Measurements from ENCODE around the gene RAB1B.
"Not testable (repeated sequence)": the region's sequence is repeated elsewhere in the genome, so short reads cannot be mapped to it uniquely, and the experiment has no call there.

RAB1B gene

GRCh38 chr11:66267379-66268243, 828 bp upstream of the RAB1B start:
- DNase-seq, result peak; percentile 89

- peak; percentile 64 for DNase-seq
Measured at GRCh38 chr11:66268952-66269905, 790 bp downstream of the RAB1B start.

GRCh38 chr11:66271816-66272215, 3.4 kb downstream of the RAB1B start:
- no peak for DNase-seq

- no peak for DNase-seq
Measured at GRCh38 chr11:66272596-66272995, 4.2 kb downstream of the RAB1B start.

- no peak for DNase-seq
Measured at GRCh38 chr11:66274219-66274618, 5.8 kb downstream of the RAB1B start.

- DNase-seq, result no peak
Measured at GRCh38 chr11:66275396-66275795, 7.0 kb downstream of the RAB1B start.

- no peak for DNase-seq
Measured at GRCh38 chr11:66275984-66276612, 7.7 kb downstream of the RAB1B start.

- DNase-seq, result not testable (repeated sequence)
Measured at GRCh38 chr11:66276619-66277018, 8.2 kb downstream of the RAB1B start.

- DNase-seq, result not testable (repeated sequence)
Measured at GRCh38 chr11:66277064-66277463, 8.6 kb downstream of the RAB1B start.

GRCh38 chr11:66277471-66278362, 9.3 kb downstream of the RAB1B start, which contains the start of gene CNIH2:
CNIH2 (plus strand) TSS chr11:66278175; CDS start chr11:66278457, 282 bp downstream.
- DNase-seq, result peak; percentile 34

GRCh38 chr11:66278363-66279091, 10.1 kb downstream of the RAB1B start:
- DNase-seq, result peak; percentile 44

GRCh38 chr11:66279092-66279734, 10.8 kb downstream of the RAB1B start:
- no peak for DNase-seq

GRCh38 chr11:66280428-66280827, 12.0 kb downstream of the RAB1B start:
- no peak for DNase-seq

- no peak for DNase-seq
Measured at GRCh38 chr11:66281001-66281400, 12.6 kb downstream of the RAB1B start.

GRCh38 chr11:66281776-66282467, 13.5 kb downstream of the RAB1B start:
- no peak for DNase-seq

GRCh38 chr11:66282468-66283455, 14.3 kb downstream of the RAB1B start:
- DNase-seq, result peak; percentile 95

- DNase-seq, result no peak
Measured at GRCh38 chr11:66283461-66284105, 15.1 kb downstream of the RAB1B start.

- DNase-seq, result no peak
Measured at GRCh38 chr11:66284526-66285078, 16.2 kb downstream of the RAB1B start.

Data from fibroblast of skin of right biceps (primary cell).